ENCODE measurements around the gene IRX4.

IRX4 gene

DNA sequence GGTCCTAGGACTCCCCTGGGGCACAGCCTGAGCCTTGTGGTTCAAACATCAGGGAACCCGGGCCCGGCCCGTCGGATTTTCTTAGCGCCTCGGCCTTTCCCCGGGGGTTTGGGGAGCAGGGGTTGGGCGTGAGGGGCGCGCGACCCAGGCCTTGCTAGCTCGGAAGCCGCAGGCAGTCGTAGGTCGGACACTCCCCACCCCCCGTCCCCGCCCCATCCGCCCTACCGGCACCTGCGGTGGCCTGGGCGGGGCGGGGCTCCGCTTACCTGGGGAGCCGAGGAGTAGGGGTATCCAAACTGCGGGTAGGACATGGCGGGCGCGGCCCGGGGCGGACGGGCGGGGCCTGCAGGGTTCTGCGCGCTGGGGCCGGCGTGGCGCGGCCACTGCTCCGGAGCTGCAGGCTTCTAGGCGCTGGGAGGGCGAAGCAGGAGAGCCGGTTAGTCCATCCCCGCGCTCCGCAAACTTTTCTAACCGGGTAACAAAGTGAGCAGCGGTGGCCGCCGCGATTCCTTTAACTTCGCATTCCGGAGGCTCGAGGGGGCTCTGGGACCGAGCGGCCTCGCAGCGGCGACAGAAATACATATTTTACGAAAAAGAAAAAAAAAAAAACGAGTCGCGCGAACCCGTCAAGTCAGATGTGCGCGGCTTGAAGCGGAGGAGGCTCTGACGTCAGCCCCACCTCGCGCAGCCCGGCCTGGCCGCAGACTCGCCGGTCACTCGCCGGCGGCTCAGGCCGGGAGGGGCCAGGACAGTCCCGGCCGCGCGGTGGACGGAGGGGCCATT, at the start of gene IRX4:
TSS of gene IRX4 (minus strand) at position 589 of the 783 bp plus-strand sequence. CDS start at position 311, 278 bp downstream.
- TF ChIP-seq, protein P1, sequence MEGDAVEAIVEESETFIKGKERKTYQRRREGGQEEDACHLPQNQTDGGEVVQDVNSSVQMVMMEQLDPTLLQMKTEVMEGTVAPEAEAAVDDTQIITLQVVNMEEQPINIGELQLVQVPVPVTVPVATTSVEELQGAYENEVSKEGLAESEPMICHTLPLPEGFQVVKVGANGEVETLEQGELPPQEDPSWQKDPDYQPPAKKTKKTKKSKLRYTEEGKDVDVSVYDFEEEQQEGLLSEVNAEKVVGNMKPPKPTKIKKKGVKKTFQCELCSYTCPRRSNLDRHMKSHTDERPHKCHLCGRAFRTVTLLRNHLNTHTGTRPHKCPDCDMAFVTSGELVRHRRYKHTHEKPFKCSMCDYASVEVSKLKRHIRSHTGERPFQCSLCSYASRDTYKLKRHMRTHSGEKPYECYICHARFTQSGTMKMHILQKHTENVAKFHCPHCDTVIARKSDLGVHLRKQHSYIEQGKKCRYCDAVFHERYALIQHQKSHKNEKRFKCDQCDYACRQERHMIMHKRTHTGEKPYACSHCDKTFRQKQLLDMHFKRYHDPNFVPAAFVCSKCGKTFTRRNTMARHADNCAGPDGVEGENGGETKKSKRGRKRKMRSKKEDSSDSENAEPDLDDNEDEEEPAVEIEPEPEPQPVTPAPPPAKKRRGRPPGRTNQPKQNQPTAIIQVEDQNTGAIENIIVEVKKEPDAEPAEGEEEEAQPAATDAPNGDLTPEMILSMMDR (IDR thresholded peaks at IDR 0.05; ENCODE audit: low read depth, low read length) = no peak
- DNase-seq (ENCODE audit: extremely low read depth, low read depth) = no peak

- no peak for DNase-seq (ENCODE audit: extremely low read depth, low read depth)
- TF ChIP-seq, protein P1 (IDR thresholded peaks at IDR 0.05; ENCODE audit: low read depth, low read length) = no peak
Observed at GRCh38 chr5:1931604-1932231, 49.0 kb upstream of the IRX4 start.

- no peak for DNase-seq (ENCODE audit: extremely low read depth, low read depth)
- TF ChIP-seq, protein P1 (IDR thresholded peaks at IDR 0.05; ENCODE audit: low read depth, low read length) = no peak
Observed at GRCh38 chr5:1930880-1931603, 48.3 kb upstream of the IRX4 start.

DNA sequence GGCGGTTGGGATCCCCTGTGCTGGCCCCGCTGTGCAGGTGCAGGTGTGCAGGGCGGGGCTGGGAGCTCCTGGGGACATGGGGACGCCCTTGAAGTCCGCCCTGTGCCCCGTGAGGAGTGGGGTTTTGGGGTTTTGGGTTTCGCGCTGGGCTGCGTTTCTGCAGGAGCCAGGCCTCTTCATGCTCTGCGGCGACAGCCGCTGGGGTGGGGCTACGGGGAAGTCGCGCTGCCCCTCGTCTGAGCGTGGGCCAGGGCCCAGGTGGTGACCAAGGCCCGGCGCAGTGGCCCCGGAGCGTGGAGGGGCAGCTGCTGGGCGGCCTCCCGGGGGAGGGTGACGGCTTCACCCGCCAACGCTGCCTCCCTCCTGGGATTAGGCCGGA, 47.8 kb upstream of the IRX4 start:
- TF ChIP-seq, protein P1 (IDR thresholded peaks at IDR 0.05; ENCODE audit: low read depth, low read length) = no peak
- DNase-seq (ENCODE audit: extremely low read depth, low read depth) = no peak

DNA sequence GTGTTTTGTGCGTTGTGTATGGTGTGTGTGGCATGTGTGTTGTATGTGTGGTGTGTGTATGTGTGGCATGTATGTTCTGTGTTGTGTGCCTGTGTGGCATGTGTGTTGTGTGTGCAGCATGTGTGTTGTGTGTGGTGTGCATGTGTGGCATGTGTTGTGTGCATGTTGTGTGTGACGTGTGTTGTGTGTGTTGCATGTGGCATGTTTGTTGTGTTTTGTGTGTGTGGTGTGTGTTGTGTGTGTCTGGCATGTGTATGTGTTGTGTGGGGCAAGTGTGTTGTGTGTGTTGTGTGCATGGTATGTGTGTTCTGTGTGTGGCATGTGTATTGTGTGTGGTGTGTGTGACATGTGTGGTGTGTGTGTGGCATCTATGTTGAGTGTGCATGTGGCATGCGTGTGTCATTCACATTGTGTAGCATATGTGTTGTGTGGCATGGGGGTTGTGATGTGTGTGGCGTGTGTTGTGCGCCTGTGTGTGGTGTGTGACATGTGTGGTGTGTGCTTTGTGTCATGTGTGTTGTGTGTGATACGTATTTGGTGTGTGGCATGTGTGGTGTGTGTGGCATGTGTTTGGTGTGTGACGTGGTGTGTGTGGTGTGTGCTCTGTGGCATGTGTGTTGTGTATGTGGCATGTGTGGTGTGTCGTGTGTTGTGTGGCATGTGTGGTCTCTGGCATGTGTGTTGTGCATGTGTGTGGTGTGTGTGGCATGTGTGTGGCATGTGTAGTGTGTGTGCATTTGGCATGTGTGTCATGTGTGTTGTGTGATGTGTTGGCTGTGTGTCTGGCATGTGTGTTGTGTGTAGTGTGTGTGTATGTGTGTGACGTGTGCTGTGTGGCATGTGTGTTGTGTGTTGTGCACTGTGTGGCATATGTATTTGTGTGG, 46.6 kb upstream of the IRX4 start:
- TF ChIP-seq, protein P1 (IDR thresholded peaks at IDR 0.05; ENCODE audit: low read depth, low read length) = no peak
- DNase-seq (ENCODE audit: extremely low read depth, low read depth) = no peak

DNA sequence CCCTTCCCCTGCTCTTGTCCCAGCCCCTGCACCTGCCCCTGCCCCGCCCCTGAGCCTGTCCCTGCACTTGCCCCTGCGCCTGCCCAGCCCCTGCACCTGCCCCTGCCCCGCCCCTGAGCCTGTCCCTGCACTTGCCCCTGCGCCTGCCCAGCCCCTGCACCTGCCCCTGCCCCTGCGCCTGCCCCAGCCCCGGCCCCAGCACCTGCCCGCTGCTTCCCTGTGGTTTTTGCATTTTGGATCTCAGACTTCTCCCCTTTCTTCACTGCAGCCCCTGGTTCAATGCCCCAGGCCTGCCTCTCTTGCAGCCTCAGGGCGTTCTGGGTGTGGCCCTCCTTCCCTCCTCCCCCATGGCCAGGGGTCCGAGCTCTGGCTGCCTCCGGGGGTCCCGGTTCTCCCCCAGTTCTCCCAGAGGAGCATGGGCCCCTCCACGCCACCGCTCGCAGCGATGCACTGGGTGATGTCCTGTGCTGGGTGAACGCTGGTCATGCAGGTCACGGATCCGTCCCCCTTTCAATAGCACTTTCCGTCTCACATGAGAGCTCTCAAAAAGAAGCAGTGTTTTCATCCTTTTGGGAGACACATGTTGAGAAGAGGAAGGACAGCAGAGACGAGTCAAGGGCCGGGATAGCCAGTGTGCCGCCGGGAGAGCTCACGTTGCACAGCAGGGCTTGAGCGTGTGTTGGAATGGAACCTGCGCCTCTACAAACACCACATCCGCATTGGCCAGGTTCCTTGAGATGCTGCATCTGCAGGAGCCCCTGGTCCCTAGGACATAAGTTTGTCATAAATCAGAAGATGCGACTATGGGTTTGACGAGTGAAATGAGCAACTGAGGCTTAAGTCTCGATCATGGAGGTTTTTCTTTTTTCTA, 44.0 kb upstream of the IRX4 start:
- TF ChIP-seq, protein P1 (IDR thresholded peaks at IDR 0.05; ENCODE audit: low read depth, low read length) = no peak
- DNase-seq (ENCODE audit: extremely low read depth, low read depth) = no peak
